HG03196 (cell line): ENCODE measurements around the gene UBE2D3.
"Not testable (repeated sequence)": the region's sequence is repeated elsewhere in the genome, so short reads cannot be mapped to it uniquely, and the experiment has no call there.

Experiments
- ATAC-seq: cut with Tn5 transposase; IDR thresholded peaks from one replicate; pipeline ENCODE4 v1.9.1; 2021; ENCODE audit not compliant: unreplicated experiment

The UBE2D3 gene

DNA sequence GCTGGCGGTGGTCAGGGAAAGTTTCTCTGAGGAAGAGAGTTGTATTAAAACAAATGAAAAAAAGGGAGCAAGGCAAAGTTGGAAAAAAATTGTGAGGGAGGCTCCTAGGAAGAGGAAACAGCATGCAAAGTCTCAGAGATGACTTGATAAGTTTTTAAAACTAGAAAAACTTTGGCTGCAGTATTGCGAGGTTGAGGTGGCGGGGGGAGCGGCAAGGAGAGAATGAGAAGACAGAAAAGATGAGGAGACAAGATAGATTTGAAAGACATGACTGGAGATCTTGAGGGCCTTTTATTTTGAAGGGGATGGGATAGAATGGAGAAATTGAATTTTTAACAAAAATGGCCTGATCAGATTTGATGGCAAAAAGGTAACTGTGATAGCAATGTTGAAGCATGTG, 4.8 kb upstream of the UBE2D3 start:
- ATAC-seq: no peak

DNA sequence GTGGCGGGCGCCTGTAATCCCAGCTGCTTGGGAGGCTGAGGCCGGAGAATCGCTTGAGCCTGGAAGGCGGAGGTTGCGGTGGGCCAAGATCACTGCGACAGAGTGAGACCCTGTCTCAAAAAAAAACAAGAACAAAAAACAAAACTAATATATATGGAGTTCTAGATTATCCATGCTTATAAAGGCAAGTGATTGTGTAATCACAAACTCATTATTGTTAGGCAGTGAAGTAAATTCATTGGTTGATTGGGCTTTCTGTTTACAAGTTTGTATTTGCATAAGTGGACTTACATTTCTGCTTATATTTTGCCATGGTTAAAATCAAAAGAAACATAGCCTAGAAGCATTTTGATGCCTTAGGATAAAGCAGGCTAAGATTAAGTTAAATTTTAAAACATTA, 2.5 kb upstream of the UBE2D3 start:
- no peak for ATAC-seq

GRCh38 chr4:102828497-102828808, 1.1 kb upstream of the UBE2D3 start:
- ATAC-seq: no peak

- ATAC-seq: peak; percentile 84
Observed at GRCh38 chr4:102827674-102828496, 534 bp upstream of the UBE2D3 start.

DNA sequence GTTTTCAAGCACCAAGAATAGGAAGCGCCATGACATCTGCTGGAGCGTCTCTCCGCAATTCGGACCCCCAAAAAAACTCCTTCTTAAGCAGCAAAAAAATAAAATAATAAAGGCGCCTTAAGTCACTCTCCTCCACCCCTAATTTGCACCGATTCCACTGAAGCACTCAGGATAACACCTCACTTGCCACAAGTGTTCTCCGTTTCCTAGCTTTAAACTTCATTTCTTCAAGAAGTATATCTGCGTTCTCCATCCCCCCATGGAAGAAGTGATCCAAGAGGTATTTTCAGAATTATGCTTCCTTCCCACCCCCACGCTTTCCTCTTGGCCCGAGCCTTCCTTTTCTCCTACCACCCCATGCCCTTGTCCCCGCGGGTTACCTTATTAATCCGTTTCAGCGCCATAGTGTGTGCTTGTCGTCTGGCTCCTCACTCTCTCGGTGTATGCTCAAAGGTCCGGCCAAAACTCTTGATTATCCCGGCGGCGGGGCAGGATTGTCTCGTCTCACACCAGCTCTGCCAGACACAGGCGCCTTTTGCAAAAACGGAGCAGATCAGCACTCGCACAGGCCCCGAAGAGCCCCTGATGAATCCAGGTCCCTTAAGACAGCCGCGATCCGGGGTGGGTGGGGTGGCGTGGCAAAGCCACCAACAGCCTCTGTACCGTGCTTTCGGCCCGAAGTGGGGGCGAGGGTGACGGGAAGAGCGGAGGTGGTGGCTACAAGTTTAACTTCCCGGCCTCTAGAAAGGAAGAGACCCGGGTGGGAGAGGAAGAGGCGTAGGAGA, 1.1 kb downstream of the UBE2D3 start:
- ATAC-seq: no peak

- no peak for ATAC-seq
Observed at GRCh38 chr4:102825261-102826091, 1.9 kb downstream of the UBE2D3 start.

DNA sequence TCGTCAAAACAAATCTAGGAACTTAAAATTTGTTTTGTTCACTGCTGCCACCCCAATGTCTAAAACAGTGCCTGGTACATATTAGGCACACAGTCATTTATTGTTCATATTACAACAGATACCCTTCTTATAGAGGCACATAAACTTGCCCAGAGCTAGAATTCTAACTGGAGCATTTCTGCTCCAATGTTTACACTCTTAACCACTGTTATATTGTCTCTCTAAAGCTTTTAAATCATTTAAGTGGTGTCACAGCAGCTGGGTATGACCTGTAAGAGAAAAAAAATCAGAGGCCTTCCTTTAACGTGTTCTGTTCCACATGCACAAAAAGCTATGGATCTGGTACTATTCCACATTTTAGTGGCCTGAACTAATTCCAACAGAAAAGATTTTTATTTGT, 3.0 kb downstream of the UBE2D3 start:
- no peak for ATAC-seq

DNA sequence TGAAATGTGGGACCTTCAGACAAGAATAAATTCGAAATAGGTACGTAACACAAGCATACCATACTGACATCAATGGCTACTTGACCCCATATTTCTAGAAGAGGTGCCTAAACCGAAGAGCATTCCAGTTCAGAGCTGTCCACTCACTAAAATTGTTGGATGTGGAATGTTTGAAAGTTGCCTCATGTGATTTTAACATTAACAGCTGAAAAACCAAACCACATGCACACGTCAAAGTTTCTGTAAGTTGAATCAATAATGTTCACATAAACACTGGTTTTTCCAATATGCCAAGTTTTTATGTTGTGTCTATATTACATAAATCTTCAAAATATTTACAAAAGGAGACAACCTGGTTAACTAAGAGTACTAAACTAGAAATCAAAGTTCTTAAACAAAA, 3.5 kb downstream of the UBE2D3 start:
- no peak for ATAC-seq

DNA sequence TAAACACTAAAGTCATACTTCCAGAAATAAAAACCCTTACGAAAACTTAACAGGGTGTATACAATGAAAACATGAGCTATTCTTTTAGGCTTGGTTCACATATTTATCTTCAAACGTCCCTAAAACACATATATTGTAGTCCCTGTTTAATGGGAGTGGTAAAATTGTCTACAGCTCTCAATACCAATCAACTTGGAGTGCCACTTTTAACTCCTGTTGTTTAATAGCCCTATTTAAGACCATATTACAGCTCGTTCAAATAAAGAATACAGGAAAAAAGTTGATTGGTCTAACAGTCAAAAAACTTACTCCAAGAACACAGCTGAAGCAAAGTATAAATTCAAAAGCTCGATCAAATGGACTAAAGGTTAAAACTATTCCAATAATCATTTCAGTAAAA, 3.9 kb downstream of the UBE2D3 start:
- no peak for ATAC-seq

- ATAC-seq: no peak
Observed at GRCh38 chr4:102819588-102820365, 7.6 kb downstream of the UBE2D3 start.

DNA sequence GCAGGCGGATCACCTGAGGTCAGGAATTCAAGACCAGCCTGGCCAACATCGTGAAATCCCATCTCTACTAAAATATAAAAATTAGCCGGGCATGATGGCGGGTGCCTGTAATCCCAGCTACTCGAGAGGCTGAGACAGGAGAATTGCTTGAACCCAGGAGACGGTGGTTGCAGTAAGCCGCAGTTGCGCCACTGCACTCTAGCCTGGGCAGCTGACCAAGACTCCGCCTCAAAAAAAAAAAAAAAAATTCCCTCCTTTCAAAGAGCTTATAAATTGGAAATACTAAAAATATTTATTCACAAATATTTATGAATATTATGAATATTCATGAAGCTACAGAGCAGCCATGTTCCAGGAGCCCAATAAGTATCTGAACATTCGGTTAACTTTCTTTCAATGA, 8.3 kb downstream of the UBE2D3 start:
- not testable (repeated sequence) for ATAC-seq

- no peak for ATAC-seq
Observed at GRCh38 chr4:102817613-102818268, 9.6 kb downstream of the UBE2D3 start.

GRCh38 chr4:102817021-102817605, 10.2 kb downstream of the UBE2D3 start:
- no peak for ATAC-seq

- ATAC-seq: no peak
Observed at GRCh38 chr4:102815981-102816380, 11.4 kb downstream of the UBE2D3 start.

GRCh38 chr4:102809691-102810090, 17.7 kb downstream of the UBE2D3 start:
- ATAC-seq: no peak

GRCh38 chr4:102809190-102809589, 18.2 kb downstream of the UBE2D3 start:
- peak; percentile 49 for ATAC-seq

DNA sequence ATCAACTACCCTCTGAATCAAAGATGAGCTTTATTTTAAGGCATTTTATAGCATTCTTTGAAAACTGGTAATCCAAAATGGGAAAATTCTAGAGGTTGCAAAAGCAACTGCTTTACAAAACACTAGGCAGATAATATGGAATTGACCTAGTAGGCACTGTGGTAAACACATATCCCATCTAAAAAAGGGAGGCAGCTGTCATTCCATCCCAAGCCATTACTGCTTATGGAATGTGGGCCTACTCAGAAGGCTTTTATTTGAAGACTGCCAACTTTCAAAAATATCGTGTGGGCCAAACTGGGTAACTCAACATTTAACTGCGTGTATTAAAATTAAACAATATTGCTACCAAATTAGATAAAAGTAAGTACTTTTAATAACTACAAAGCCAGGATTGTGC, 19.3 kb downstream of the UBE2D3 start:
- ATAC-seq: no peak

- ATAC-seq: peak; percentile 48
Observed at GRCh38 chr4:102807345-102807744, 20.0 kb downstream of the UBE2D3 start.

DNA sequence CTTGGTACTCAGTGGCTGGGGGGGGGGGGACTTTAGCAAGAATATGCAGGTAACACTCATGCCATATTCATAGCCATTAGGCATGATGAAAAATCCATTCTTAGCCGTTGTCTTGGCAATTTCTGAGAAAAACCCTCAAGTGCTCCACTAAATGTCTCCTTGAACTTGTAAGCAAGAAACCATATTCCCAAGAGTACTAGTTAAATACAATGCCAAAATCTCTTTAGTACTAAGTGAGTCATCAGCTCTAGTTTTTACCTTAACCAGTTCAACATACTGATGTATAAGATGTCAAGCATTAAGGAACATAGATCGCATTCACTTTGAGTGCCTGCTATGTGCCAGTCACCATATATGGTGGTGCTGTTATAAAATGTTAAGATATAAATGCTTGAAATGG, 27.5 kb downstream of the UBE2D3 start:
- no peak for ATAC-seq

DNA sequence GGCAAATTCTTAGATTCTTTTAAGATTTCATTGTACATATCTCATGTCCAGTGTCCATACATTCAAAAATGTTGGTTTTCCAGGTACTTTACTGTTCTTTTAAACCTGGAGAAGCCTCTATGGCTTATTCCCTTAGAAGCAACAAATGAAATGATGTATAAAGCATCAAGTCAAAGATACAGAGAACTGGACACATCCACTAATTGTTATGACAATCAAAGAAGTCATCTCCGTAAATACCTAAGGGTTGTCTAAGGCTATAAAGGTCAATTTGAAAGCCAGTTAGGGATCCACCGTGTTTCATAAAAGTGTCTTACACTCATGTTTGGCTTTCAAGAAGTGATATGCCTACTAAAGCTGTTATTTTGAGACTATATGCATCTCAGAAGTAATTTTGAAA, 32.4 kb downstream of the UBE2D3 start:
- ATAC-seq: no peak
